HG03159 (cell line): ENCODE results near the gene COLEC12.

Experiments
- ATAC-seq: cut with Tn5 transposase; IDR thresholded peaks from one replicate; pipeline ENCODE4 v1.9.1; 2021; ENCODE audit warnings: mild to moderate bottlenecking, moderate library complexity; ENCODE audit not compliant: unreplicated experiment

The COLEC12 gene

GRCh38 chr18:364256-364826 lies 136.2 kb downstream of the COLEC12 start:
- no peak for ATAC-seq

GRCh38 chr18:363301-364085 lies 137.0 kb downstream of the COLEC12 start:
- no peak for ATAC-seq

GRCh38 chr18:362311-363290 lies 137.9 kb downstream of the COLEC12 start:
- no peak for ATAC-seq

GRCh38 chr18:361941-362310 lies 138.6 kb downstream of the COLEC12 start:
- ATAC-seq = no peak

- ATAC-seq = no peak
Observed at GRCh38 chr18:361100-361732, 139.3 kb downstream of the COLEC12 start.

GRCh38 chr18:360676-361075 lies 139.8 kb downstream of the COLEC12 start:
- no peak for ATAC-seq

- ATAC-seq = no peak
Observed at GRCh38 chr18:356778-357177, 143.7 kb downstream of the COLEC12 start.

- no peak for ATAC-seq
Observed at GRCh38 chr18:355678-356077, 144.8 kb downstream of the COLEC12 start.

- no peak for ATAC-seq
Observed at GRCh38 chr18:354471-354870, 146.0 kb downstream of the COLEC12 start.

GRCh38 chr18:354003-354402 lies 146.5 kb downstream of the COLEC12 start:
- no peak for ATAC-seq

GRCh38 chr18:352438-352837 lies 148.1 kb downstream of the COLEC12 start:
- no peak for ATAC-seq

GRCh38 chr18:350953-351572 lies 149.4 kb downstream of the COLEC12 start:
- no peak for ATAC-seq

GRCh38 chr18:346600-346999 lies 153.9 kb downstream of the COLEC12 start:
- ATAC-seq = no peak

GRCh38 chr18:341102-341501 lies 159.4 kb downstream of the COLEC12 start:
- no peak for ATAC-seq

- no peak for ATAC-seq
Observed at GRCh38 chr18:340044-340443, 160.5 kb downstream of the COLEC12 start.

GRCh38 chr18:339200-339599 lies 161.3 kb downstream of the COLEC12 start:
- no peak for ATAC-seq

- no peak for ATAC-seq
Observed at GRCh38 chr18:336713-337112, 163.8 kb downstream of the COLEC12 start.

- no peak for ATAC-seq
Observed at GRCh38 chr18:335733-336132, 164.8 kb downstream of the COLEC12 start.

- ATAC-seq = no peak
Observed at GRCh38 chr18:334575-335132, 165.8 kb downstream of the COLEC12 start.
